Transverse colon (tissue), 3 donors: ENCODE measurements around the gene GNRH2.

Source experiments
- CTCF ChIP-seq, 5 experiments: fragments of 200-600 bp in 3 of 5; fragments of 450-650 bp in 2 of 5; sonication (generic) in 3 of 5; IDR thresholded peaks; 1 replicate in 2 of 5; 2 replicates in 3 of 5; pipeline ENCODE4 v1.5.1; 2016 to 2017; ENCODE audit warnings: antibody characterized with exemption in 5 of 5, inconsistent platforms in 3 of 5, mild to moderate bottlenecking in 2 of 5, moderate library complexity in 1 of 5
- POLR2A ChIP-seq: fragments of 450-650 bp; IDR thresholded peaks from one replicate; pipeline ENCODE4 v1.6.1; 2016; ENCODE audit warnings: antibody characterized with exemption, mild to moderate bottlenecking, moderate library complexity

GRCh38 chr20:3085571-3086072, 42.2 kb downstream of the GNRH2 start:
- TF ChIP-seq CTCF (IDR thresholded peaks at IDR 0.05) (no peak), POLR2A (no peak)
